ENCODE data around the gene TTC39A.

DNA sequence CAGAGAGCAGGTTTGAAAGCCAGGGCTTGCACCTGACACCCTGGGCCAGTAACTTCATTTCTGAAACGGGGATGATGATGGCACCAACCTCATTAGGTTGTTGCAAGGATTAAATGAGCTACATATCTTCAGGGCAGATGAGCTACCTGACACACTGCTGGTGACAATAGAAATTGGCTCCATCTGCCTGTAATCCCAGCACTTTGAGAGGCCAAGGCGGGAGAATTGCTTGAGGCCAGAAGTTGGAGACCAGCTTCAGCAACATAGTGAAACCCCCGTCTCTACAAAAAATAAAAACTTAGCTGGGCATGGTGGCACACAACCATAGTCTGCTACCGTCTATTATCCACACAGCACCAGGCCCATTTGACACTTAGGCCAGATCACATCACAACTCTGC lies 6.3 kb upstream of the TTC39A start:
- TF ChIP-seq, protein P1, sequence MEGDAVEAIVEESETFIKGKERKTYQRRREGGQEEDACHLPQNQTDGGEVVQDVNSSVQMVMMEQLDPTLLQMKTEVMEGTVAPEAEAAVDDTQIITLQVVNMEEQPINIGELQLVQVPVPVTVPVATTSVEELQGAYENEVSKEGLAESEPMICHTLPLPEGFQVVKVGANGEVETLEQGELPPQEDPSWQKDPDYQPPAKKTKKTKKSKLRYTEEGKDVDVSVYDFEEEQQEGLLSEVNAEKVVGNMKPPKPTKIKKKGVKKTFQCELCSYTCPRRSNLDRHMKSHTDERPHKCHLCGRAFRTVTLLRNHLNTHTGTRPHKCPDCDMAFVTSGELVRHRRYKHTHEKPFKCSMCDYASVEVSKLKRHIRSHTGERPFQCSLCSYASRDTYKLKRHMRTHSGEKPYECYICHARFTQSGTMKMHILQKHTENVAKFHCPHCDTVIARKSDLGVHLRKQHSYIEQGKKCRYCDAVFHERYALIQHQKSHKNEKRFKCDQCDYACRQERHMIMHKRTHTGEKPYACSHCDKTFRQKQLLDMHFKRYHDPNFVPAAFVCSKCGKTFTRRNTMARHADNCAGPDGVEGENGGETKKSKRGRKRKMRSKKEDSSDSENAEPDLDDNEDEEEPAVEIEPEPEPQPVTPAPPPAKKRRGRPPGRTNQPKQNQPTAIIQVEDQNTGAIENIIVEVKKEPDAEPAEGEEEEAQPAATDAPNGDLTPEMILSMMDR (IDR thresholded peaks at IDR 0.05) = no peak
- TF ChIP-seq, protein P2, sequence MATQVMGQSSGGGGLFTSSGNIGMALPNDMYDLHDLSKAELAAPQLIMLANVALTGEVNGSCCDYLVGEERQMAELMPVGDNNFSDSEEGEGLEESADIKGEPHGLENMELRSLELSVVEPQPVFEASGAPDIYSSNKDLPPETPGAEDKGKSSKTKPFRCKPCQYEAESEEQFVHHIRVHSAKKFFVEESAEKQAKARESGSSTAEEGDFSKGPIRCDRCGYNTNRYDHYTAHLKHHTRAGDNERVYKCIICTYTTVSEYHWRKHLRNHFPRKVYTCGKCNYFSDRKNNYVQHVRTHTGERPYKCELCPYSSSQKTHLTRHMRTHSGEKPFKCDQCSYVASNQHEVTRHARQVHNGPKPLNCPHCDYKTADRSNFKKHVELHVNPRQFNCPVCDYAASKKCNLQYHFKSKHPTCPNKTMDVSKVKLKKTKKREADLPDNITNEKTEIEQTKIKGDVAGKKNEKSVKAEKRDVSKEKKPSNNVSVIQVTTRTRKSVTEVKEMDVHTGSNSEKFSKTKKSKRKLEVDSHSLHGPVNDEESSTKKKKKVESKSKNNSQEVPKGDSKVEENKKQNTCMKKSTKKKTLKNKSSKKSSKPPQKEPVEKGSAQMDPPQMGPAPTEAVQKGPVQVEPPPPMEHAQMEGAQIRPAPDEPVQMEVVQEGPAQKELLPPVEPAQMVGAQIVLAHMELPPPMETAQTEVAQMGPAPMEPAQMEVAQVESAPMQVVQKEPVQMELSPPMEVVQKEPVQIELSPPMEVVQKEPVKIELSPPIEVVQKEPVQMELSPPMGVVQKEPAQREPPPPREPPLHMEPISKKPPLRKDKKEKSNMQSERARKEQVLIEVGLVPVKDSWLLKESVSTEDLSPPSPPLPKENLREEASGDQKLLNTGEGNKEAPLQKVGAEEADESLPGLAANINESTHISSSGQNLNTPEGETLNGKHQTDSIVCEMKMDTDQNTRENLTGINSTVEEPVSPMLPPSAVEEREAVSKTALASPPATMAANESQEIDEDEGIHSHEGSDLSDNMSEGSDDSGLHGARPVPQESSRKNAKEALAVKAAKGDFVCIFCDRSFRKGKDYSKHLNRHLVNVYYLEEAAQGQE (IDR thresholded peaks at IDR 0.05; ENCODE audit: insufficient read depth in 1 of 2, low read depth in 2 of 2, low read length in 1 of 2) = no peak

Measured in Panc1 (cell line).